ENCODE data around the gene SPTAN1. TPM values are rescaled to one million over a fixed set of nuclear protein-coding genes. Genes with fewer than 3 reads are reported as not detected.
"Not testable (repeated sequence)": the region's sequence is repeated elsewhere in the genome, so short reads cannot be mapped to it uniquely, and the experiment has no call there.

The SPTAN1 gene
- total RNA-seq, 1 donor from 2014 or later = 244 TPM

DNA sequence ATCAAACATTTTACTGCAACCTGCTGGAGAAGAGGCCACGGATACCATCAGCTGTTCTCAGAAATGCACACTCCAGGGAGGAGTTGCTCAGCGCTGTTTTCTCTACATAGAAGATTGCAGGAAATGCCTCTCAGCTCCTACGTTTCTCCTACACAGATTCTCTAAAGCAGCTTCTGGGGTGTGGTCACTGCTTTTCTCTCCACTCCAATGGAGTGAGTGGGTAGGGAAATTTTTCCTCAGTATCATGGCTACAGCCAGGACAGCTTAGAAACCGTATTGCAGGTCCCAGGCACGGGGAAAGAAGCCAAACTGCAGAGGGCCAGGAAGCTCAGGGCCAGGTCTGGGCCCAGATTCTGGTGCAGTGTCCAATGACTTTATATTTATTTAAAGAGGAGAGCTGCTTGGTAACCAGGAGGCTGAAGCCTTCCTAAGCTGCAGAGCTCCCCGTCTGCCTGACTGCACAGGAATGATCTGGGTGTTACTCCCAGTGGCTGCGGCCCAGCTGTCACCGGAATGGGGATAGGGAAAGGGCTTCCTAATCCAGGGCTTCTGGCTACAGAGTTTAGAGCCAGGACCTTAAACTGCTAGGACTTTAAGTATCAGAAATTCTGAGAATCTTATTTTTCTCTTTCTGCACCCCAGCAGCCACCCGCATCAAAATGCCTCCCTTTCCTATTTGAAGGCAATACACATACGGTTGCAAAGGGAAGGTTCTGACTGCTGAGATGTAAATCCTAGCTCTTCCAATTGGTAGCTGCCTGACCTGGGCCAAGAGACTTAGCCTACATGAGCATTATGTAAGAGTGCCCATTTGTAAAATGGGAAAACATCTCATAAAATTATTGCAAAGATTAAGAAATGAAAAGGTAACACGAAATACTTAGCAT lies 1.4 kb upstream of the SPTAN1 start:
- DNase-seq = peak; percentile 55
- peak; percentile 14 for ATAC-seq
- intact Hi-C loops (cut with micrococcal nuclease) = no loop called here

DNA sequence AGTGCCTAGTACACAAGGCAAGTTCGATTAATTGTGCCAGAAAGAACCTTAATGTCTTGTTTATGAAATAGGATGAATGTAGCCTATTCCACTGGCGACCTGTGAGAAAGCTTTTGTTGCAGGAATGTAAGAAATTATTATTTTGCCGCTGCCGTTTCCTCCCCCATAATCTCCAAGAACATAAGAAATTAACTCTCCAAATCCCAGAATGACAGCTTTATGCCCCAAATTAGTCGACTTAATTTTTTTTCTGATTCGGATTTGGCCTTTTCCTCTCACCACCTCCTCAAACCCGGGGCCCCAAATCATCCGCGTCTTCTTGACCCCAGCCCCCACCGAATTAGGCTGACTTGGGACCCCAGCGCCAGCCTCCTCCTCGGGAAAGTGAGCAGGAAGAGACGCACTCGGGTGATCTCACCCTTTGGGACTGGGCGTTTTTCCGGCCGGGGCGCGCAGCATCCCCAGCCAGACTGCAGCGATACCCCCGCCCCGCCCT lies 682 bp upstream of the SPTAN1 start:
- ATAC-seq (no peak), DNase-seq (no peak)
- intact Hi-C loops (cut with micrococcal nuclease) = no loop called here

DNA sequence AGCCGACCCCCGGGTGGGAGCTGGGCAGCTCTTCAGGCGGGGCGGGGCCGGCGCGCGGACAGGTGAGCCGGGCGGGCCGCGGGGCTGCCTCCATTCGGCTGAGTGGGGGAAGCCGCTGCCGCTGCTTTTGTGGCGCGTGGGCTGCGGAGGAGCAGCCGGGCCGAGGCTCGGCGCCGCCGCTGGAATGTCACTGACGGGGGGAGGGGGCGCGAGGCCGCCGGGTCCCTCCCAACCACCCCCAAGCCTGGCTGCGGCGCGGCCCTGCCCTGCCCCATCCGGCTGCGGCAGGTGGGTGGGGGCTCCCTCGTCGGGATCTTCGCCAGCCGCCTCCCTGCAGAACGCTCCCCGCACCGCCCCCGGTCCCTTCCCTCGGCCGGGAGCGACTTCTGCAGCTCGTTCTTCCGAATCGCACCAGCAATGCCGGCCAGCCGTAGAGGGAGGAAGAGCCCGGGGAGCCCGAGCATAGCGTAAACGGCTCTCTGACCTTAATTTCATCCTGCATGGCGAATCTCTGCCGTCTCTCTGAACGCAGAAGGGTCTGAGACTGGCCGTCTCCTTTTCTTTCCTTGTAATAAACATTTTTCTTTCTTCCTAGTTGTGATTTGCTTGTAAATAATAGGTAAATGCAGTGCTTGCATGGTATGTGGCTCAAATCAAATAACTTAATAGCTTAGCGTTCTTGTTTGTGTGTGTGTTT lies 505 bp downstream of the SPTAN1 start:
- DNase-seq (peak; percentile 77), ATAC-seq (peak; percentile 34)
- intact Hi-C loops (cut with micrococcal nuclease) = no loop called here

DNA sequence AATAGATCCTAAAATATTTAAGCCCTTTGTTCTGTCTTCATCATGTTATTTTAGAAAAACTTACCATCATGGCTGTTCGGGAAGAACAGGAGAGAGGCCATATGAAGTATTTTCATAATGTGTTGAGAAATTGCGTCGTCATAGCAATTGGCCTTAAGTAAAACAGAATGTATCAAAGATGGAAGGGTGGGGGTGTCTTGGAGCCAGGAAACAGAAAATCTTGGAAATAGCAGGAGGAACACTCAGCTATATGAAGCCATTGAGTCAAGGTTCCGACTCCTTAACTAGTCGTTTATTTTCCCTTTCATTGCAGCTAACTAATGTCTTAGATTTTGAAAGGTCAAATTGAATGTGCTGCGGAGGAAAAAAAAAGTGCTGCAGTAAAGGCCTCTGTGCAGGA lies 1.3 kb downstream of the SPTAN1 start:
- ATAC-seq (no peak), DNase-seq (no peak)
- intact Hi-C loops (cut with micrococcal nuclease) = no loop called here

DNA sequence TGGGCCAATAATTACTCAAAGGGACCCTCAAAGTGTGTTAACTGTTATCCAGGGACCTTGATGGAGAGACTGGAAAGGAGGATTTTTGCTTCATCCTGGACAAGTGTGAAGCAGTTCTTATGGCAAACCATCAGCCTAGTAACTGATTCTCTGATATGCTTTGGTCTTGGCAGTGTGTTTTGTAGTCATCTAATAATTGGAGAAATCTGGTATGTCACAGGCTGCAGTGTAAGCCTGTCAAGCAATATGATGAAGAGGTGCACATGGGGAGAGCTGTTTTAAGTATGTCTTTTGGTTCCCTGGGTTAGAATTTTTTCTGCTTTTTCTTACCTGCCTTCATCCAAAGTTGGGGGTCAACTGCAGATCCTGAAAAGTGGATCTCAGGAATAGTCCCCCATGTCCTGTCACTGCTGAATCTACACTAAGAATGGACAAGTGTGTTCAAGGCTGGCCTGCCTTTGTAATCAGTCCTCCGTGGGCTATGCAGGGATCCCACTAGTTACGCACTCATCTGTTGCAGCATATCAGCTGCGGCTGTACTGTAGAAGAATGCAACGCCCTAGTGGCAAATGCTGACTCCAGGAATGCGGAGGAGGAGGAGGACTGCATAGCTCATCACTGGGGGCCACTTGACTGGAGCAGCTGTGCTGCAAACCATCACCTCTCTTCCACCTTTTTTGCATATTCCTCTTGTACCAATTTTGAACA lies 1.9 kb downstream of the SPTAN1 start:
- DNase-seq = peak; percentile 52
- intact Hi-C loops (cut with micrococcal nuclease) = no loop called here
- peak; percentile 21 for ATAC-seq

DNA sequence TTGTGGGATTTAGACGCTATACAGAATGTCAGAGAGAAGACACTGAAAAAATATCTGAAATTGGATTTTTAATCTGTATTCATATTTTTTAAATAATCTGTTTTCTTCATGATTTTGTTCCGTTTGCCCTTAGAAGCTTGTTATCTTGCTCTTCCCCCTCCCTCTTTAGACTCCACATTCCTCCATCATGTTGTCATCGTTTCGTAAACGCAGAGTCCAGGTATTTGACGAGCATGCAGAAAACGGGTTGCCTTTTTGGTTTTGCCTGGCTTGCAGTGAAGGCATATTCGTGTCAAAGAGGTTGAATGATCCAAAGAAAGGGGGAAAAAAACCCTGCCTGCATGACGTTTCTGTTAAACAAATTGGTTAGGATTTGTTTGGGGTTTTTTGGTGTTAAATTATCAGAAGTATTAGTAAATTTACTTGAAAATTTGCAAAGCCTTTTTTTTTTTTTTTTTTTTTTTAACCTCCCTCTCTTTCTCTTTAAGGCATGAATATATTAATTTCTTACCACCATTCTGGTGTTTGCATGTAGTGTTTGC lies 2.9 kb downstream of the SPTAN1 start:
- DNase-seq (no peak), ATAC-seq (no peak)
- intact Hi-C loops (cut with micrococcal nuclease) = no loop called here

DNA sequence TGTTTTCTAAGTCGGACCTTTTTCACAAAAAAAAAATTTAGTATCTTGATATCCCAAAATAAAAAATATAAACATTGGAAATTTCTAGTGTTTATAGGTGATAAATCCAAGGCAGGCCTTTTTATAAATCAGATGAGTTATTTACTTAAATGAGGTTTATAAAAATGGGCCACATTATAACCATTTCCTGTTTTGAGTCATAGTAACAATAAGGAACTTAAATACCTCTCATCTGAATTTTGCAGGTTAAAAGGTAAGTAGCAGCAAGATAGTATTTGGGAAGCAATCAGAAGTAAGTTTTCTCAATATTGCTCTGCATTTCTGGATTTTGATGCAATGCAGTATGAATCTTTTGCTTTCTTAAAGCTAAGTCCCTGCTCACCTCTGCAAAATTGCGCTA lies 3.9 kb downstream of the SPTAN1 start:
- ATAC-seq (no peak), DNase-seq (no peak)
- intact Hi-C loops (cut with micrococcal nuclease) = no loop called here

DNA sequence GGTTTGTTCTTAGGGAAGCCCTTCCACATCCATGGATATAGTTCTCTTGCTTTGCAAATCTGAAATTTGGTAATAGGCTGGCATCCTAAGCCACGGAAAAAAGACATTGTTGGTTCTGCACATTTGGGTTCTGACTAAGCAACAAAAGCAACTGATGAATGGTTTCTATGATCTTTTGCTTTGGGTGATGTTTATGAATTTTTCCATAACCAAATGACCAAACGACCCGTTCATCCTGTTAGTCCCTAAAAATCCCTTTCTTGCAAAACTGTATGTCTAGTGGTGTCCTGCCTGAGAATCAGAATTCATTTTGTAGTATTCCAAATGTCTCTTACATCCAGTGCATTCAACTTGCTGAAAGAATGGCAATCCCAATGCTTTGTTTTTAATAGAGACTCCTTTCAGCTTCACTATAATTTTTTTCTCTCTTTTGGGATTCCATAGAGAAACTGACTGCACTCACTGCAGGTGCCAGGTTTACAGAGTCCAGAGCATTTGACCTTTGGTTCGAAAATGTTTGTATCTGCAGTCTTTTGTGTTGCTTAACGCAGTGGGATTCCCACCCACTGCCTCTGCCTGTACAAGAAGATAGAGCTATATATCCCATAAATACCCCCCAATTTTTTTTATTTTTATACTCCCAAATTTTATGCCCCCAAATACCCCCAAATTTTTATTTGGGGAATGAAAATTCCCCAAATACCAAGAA lies 4.7 kb downstream of the SPTAN1 start:
- no peak for DNase-seq
- intact Hi-C loops (cut with micrococcal nuclease) = no loop called here
- no peak for ATAC-seq

DNA sequence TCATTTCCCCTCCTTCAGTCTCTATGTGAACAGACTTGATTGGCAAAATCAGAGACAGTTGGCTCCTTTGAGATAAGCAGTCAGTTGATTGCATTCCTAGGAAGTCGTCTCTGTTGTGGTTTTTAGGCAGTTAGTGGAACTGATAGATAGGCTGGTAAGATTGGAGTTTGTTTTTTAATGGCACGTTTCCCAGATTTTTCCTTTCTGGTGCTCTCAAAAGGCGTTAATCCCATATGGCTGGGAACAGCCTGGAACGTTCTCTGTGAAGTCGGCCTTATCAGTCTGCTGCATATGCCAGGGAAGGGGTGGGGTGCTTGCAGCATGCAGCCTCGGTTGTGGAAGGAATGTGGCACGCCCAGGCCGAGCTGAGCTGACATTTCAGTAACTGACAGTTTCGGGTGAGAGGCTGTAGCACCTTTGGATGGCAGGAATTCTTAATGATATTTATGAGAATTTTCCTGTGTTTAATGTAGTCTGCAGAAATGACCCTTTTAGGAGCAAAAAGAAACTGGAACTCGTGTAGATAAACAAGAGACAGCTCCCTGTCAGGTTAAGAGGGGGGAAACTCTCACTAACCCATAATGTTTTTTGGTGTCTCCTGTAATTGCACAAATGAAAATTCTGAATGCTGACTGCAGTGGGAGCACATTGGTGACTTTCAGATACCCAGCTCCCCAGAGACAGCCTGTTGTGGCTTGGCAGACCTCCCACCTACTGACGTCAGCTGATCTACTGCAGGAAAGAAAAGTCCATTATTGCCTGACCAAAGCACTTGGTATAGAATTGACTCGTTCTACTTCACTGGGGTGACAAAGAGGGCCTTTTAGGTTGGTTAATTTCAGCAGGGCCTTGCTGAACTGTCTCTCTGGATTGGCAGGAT lies 6.3 kb downstream of the SPTAN1 start:
- intact Hi-C loops (cut with micrococcal nuclease) = no loop called here
- ATAC-seq = peak; percentile 85
- peak; percentile 83 for DNase-seq

DNA sequence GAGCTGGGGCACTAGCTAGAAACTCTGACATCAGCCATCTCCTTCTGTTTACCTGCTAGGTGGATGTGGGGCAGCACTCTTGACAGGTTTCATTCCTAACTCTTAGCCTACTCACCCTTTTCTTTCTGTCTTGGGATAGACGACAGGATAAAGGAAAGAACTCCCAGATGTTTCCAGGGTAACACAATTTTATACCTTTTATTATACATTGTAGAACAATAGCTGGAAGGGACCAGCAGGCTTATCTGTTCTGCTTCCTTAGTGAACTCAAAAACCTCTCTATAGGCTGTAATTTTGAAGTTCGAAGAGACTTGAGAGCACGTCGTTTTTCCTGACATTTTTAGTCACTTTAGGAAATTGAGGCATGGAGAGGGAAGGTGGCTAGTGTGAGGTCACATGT lies 13.2 kb downstream of the SPTAN1 start:
- ATAC-seq = no peak
- DNase-seq = no peak
- intact Hi-C loops (cut with micrococcal nuclease) = no loop called here

DNA sequence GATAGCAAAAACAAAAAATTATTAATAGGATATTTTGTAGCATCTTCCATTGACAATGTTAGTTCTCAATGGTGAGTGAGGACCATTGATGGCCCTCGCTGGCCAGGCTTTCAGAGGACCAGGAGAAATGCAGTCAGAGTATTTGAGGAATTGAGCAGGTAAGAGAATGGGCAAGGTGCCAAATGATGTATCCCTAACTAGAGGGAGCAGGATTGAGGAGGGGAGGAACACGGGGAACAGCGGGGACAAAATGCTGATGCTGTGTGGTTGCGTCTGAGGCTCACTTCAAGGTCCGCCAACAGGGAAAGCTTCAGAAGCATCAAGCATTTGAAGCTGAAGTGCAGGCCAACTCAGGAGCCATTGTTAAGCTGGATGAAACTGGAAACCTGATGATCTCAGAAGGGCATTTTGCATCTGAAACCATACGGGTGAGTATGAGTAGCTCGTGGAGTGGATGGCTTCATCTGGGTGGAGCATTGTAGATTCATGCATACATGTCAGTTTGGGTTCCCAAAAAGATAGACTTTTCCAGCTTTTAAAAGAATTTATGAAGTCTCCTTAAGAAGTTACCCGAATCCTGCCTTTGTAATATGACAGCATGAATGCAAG lies 16.2 kb downstream of the SPTAN1 start:
- intact Hi-C loops (cut with micrococcal nuclease) = no loop called here
- no peak for ATAC-seq
- DNase-seq = no peak

DNA sequence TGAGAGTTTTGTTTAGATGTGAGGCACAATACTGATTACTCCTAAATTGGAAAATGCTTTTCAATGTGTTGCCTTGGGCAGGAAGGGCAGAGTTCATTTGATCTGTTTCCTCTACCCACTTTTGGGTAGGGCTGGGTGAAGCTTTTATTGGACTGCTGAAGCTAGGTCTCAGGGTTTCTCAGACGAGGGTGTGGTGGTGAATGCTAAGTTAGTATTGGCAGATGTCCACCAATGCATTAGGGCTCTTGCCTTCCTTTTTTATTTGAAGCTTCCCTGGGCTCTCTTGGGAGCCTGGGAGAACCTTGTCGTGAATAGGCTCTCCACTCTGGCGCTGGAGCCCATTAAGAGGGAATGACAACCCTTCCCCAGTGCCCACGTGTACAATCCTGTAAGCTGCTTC lies 23.1 kb downstream of the SPTAN1 start:
- no peak for DNase-seq
- peak; percentile 63 for ATAC-seq
- intact Hi-C loops (cut with micrococcal nuclease) = no loop called here

DNA sequence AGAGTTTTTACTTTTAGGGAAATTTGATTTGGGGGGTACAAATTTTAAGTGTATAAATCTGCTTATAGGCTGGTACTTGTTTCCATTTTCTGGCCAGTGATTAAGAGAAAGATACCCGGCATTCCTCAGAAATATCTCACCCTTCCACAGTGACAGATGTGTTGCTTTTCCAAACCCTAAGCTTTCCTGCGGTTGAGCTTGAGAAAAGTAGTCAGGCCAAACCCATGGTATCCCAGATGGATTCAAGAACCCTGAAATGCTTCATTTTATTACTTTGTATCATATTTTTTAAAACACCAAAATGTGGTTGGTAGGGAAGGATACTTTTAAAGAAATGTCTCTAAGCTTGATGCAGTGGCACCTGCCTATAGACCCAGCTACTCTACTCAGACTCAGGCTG lies 23.5 kb downstream of the SPTAN1 start:
- intact Hi-C loops (cut with micrococcal nuclease) = no loop called here
- no peak for ATAC-seq

DNA sequence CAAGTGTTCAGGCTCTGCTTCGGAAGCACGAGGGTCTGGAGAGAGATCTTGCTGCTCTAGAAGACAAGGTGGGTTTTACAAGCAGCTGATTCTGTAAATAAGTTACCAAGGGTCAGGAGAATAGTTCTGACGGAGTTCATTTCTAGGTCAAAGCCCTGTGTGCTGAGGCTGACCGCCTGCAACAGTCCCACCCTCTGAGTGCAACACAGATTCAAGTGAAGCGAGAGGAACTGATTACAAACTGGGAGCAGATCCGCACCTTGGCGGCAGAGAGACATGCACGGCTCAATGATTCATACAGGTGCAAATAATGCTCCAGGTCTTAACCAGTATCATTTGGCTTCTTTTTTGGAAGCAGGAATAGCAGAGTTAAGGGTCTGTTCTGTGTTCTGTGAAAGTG lies 24.8 kb downstream of the SPTAN1 start:
- intact Hi-C loops (cut with micrococcal nuclease) = no loop called here
- ATAC-seq = no peak
- no peak for DNase-seq

More for the DNA sequence above, 23.5 kb downstream of the SPTAN1 start:
- DNase-seq = no peak

DNA sequence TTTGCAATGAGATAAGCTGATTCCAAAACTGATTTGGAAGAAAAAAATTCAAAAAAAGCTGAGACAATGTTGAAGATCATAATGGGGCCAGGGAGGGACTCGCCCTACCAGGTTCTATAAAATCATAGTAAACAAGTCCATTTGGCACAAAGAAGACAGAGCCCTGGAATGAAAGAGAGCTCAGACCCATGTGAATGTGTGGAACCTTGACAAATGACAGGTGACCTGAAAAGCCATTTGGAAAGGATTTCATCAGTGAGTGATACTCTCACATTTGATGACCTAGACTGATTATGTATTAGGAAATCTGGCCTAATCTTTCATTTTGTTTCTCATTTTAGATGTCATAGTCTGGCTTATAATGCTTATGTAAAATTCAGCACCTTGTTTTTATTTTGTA lies 26.8 kb downstream of the SPTAN1 start:
- DNase-seq (no peak), ATAC-seq (no peak)
- intact Hi-C loops (cut with micrococcal nuclease) = no loop called here

DNA sequence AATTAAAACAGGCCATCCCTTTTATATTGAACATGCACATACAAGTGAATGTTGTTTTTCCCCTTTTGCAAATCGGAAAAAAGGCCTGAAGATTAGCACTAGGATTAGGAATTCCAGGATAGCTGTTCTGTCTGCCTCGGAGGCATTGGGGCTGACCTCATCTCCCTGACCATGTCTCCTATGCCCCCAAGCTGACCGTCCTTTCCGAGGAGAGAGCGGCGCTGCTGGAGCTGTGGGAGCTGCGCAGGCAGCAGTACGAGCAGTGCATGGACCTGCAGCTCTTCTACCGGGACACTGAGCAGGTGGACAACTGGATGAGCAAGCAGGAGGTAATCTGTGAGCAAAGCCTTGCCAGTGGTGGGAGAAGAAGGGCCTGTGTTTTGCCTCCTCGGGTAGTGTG lies 28.3 kb downstream of the SPTAN1 start:
- no peak for DNase-seq
- ATAC-seq = no peak
- intact Hi-C loops (cut with micrococcal nuclease) = no loop called here

DNA sequence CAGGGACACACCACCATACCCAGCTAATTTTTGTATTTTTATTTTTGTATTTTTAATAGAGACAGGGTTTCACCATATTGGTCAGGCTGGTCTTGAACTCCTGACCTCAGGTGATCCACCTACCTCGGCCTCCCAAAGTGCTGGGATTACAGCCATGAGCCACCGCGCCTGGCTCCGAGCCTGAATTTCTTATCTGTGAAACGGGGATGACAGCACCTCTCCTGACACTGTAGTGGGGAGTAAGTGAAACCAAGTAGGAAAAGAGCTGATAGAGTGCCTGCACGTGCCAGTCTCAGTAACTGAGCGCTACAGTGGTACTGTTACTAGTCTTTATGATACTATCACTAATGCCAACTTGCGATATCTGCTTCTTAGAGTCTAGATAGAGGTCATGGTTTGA lies 32.8 kb downstream of the SPTAN1 start:
- DNase-seq = peak; percentile 75
- peak; percentile 94 for ATAC-seq
- intact Hi-C loops (cut with micrococcal nuclease) = not testable (repeated sequence)

DNA sequence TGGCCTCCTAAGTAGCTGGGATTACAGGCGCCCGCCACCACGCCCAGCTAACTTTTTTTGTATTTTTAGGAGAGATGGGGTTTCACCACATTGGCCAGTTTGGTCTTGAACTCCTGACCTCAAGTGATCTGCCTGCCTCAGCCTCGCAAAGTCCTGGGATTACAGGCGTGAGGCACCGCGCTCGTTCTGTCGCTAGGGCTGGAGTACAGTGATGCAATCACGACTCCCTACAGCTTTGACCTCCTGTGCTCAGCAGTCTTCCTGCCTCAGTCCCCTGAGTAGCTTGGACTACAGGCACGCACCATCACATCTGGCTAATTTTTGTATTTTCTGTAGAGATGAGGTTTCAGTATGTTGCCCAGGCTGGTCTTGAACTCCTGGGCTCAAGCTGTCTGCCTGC lies 34.5 kb downstream of the SPTAN1 start:
- ATAC-seq; intact Hi-C loops (cut with micrococcal nuclease); DNase-seq: not testable (repeated sequence)

Data from left ventricle myocardium superior (tissue), 1 donor.